ENCODE results near the gene CYSRT1.

DNA sequence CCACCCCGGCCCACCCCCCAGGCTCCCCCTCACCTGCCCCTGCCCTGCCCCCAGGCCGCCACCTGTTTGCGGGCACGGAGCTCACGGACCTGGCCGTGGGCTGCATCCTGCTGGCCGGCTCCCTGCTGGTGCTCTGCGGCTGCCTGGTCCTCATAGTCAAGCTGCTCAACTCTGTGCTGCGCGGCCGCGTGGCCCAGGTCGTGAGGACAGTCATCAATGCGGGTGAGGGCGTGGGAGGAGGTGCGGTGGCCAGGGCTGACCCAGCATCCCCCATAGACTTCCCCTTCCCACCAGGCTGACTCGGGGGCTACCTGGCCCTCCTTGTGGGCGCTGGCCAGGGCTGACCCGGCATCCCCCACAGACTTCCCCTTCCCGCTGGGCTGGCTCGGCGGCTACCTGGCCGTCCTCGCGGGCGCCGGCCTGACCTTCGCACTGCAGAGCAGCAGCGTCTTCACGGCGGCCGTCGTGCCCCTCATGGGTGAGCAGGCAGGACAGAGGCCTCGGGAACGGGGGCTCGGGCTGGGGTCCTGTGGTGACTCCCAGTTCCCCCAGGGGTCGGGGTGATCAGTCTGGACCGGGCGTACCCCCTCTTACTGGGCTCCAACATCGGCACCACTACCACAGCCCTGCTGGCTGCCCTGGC is 9.2 kb downstream of the CYSRT1 start:
- TF ChIP-seq PRDM1 (tag by site-specific recombination; IDR thresholded peaks at IDR 0.05) (no peak), ZNF335 (tag by site-specific recombination; conservative IDR thresholded peaks at IDR 0.05) (no peak), SP2 (tag by site-specific recombination; IDR thresholded peaks at IDR 0.05) (no peak), HOXA7 (CRISPR knock-in tag; IDR thresholded peaks at IDR 0.05; ENCODE audit: borderline replicate concordance) (no peak), BCL11A (tag by site-specific recombination; IDR thresholded peaks at IDR 0.05; ENCODE audit: low read depth) (no peak; the same call in 1 of the 2 replicates)
- TF ChIP-seq, protein P1, sequence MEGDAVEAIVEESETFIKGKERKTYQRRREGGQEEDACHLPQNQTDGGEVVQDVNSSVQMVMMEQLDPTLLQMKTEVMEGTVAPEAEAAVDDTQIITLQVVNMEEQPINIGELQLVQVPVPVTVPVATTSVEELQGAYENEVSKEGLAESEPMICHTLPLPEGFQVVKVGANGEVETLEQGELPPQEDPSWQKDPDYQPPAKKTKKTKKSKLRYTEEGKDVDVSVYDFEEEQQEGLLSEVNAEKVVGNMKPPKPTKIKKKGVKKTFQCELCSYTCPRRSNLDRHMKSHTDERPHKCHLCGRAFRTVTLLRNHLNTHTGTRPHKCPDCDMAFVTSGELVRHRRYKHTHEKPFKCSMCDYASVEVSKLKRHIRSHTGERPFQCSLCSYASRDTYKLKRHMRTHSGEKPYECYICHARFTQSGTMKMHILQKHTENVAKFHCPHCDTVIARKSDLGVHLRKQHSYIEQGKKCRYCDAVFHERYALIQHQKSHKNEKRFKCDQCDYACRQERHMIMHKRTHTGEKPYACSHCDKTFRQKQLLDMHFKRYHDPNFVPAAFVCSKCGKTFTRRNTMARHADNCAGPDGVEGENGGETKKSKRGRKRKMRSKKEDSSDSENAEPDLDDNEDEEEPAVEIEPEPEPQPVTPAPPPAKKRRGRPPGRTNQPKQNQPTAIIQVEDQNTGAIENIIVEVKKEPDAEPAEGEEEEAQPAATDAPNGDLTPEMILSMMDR (tag by site-specific recombination; IDR thresholded peaks at IDR 0.05) = no peak
- TF ChIP-seq, protein P2, sequence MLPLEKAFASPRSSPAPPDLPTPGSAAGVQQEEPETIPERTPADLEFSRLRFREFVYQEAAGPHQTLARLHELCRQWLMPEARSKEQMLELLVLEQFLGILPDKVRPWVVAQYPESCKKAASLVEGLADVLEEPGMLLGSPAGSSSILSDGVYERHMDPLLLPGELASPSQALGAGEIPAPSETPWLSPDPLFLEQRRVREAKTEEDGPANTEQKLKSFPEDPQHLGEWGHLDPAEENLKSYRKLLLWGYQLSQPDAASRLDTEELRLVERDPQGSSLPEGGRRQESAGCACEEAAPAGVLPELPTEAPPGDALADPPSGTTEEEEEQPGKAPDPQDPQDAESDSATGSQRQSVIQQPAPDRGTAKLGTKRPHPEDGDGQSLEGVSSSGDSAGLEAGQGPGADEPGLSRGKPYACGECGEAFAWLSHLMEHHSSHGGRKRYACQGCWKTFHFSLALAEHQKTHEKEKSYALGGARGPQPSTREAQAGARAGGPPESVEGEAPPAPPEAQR (tag by site-specific recombination; IDR thresholded peaks at IDR 0.05) = no peak
- TF ChIP-seq, protein P3, sequence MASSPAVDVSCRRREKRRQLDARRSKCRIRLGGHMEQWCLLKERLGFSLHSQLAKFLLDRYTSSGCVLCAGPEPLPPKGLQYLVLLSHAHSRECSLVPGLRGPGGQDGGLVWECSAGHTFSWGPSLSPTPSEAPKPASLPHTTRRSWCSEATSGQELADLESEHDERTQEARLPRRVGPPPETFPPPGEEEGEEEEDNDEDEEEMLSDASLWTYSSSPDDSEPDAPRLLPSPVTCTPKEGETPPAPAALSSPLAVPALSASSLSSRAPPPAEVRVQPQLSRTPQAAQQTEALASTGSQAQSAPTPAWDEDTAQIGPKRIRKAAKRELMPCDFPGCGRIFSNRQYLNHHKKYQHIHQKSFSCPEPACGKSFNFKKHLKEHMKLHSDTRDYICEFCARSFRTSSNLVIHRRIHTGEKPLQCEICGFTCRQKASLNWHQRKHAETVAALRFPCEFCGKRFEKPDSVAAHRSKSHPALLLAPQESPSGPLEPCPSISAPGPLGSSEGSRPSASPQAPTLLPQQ (tag by site-specific recombination; IDR thresholded peaks at IDR 0.05) = no peak
- TF ChIP-seq, protein P4, sequence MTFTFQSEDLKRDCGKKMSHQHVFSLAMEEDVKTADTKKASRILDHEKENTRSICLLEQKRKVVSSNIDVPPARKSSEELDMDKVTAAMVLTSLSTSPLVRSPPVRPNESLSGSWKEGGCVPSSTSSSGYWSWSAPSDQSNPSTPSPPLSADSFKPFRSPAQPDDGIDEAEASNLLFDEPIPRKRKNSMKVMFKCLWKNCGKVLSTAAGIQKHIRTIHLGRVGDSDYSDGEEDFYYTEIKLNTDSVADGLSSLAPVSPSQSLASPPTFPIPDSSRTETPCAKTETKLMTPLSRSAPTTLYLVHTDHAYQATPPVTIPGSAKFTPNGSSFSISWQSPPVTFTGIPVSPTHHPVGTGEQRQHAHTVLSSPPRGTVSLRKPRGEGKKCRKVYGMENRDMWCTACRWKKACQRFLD (tag by site-specific recombination; IDR thresholded peaks at IDR 0.05) = no peak
- TF ChIP-seq, protein P5, sequence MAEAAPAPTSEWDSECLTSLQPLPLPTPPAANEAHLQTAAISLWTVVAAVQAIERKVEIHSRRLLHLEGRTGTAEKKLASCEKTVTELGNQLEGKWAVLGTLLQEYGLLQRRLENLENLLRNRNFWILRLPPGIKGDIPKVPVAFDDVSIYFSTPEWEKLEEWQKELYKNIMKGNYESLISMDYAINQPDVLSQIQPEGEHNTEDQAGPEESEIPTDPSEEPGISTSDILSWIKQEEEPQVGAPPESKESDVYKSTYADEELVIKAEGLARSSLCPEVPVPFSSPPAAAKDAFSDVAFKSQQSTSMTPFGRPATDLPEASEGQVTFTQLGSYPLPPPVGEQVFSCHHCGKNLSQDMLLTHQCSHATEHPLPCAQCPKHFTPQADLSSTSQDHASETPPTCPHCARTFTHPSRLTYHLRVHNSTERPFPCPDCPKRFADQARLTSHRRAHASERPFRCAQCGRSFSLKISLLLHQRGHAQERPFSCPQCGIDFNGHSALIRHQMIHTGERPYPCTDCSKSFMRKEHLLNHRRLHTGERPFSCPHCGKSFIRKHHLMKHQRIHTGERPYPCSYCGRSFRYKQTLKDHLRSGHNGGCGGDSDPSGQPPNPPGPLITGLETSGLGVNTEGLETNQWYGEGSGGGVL (tag by site-specific recombination; IDR thresholded peaks at IDR 0.05) = no peak
